NCI-H2081 (cell line): Measurements from ENCODE around the gene DUS4L.

Experiments used
- DNase-seq, 2 experiments: peaks; one replicate each; lab custom pipeline; 2025; lab: John Stamatoyannopoulos, UW

Gene DUS4L

GRCh38 chr7:107613948-107614347 is 50.2 kb downstream of the DUS4L start:
- no peak for DNase-seq

DNA sequence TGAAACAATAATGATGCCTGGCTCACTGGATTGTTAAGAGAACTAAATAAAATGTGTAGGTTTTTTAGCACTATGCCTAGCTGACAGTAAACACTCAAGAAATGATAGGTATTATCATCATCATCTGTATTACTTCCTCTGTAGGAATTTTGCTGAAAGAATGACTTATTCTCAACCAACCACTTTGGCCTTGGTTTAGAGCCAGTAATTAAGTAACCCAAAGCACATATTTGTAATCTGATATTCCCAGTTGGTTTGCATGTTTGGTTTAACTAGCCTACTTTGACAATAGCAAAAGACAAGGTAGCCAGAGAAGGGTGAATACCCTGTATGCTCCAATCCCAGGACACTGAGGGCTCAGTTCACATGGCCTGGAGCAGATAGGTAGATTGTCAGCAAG is 50.7 kb downstream of the DUS4L start:
- DNase-seq, result no peak

DNA sequence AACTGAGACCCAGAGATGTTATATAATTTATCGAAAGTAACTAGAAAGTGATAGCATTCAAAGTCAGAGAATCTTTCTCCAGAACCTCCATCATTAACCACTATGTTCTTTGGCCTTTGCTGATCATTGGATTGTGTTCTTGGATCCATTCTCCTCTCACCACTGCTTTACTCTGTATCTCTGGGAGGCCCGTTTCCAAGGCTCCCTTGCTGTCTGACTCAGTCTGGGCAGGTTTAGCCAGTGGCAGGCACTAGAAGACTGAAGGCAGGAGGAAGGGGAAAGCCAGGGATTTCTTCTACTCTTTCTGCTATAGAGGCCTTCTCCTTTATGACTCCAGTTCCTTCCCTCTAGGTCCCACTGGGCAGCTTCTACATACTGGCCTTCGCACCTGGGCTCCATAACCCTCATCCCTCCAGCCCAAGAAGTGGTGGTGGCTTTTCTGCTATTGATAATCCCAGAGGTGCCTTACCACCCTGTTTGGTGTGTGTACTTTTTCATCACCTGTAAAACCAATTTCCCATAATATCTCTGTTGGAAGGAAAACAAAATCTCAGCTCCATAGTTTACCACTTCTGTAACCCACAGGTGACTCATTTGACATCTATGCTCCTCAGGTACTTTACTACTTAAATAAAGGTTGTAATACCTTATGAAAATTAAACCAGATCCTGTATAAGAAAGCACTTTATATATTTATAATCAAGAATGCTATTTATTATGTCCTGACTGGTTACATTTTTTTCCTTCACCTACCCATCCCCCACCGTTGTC is 52.3 kb downstream of the DUS4L start:
- DNase-seq, result no peak

- DNase-seq, result no peak
Measured at GRCh38 chr7:107622429-107622828, 58.7 kb downstream of the DUS4L start.

GRCh38 chr7:107622894-107623293 is 59.1 kb downstream of the DUS4L start:
- DNase-seq, result no peak

GRCh38 chr7:107627002-107627401 is 63.2 kb downstream of the DUS4L start:
- DNase-seq, result no peak
